Measurements from ENCODE around the gene MTCL1.

MTCL1 gene

GRCh38 chr18:8843005-8843404 lies 137.6 kb downstream of the MTCL1 start:
- no peak for DNase-seq

DNA sequence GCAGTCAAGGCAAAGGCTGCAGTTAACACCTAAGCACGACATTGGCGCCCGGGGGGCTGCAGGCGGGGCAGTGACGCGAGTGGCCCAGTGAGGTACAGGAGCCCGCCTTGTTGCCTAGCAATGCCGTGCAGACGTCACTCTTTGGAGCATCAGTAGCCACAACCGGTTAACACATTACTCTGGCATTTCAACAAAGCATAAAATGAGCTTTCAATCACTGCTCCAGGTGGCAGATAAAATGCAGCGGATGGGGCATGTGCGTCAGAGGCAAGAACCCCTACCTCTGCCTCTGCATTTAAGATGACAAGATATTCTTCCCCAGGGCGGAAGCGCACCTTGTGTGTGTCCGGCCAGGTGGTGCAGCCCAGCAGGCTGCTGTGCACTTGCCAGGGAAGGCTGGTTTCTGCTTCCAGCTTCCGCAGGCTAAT lies 139.4 kb downstream of the MTCL1 start:
- peak; percentile 50 for DNase-seq

GRCh38 chr18:8845506-8845905 lies 140.2 kb downstream of the MTCL1 start:
- no peak for DNase-seq

GRCh38 chr18:8847066-8847755 lies 141.9 kb downstream of the MTCL1 start:
- DNase-seq: no peak

- DNase-seq: no peak
These were observed 142.5 kb downstream of the MTCL1 start for GRCh38 chr18:8847900-8848299.

GRCh38 chr18:8848541-8848940 lies 143.2 kb downstream of the MTCL1 start:
- DNase-seq: no peak

- no peak for DNase-seq
These were observed 144.3 kb downstream of the MTCL1 start for GRCh38 chr18:8849696-8850095.

- DNase-seq: no peak
These were observed 146.3 kb downstream of the MTCL1 start for GRCh38 chr18:8851659-8852058.

DNA sequence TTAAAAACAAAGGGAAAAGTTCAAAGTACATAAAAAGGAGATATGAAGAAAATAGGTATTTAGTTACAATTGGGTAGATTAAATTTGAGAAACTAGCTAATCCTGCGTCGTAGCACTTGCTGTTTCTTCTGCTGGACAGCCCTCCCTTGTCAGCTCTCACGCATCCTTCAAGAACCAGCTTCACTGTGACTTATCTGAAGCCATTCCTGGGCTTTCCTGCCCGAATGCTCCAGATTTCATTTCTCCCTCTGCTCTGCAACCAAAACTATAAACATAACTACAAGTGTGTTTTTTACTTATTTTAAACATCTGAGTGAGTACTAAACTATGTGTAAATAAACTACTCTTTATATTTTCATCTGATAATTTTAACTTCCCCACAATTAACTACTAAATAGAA lies 149.2 kb downstream of the MTCL1 start:
- no peak for DNase-seq

- no peak for DNase-seq
These were observed 149.6 kb downstream of the MTCL1 start for GRCh38 chr18:8854962-8855361.

- DNase-seq: no peak
These were observed 150.9 kb downstream of the MTCL1 start for GRCh38 chr18:8856212-8856611.

DNA sequence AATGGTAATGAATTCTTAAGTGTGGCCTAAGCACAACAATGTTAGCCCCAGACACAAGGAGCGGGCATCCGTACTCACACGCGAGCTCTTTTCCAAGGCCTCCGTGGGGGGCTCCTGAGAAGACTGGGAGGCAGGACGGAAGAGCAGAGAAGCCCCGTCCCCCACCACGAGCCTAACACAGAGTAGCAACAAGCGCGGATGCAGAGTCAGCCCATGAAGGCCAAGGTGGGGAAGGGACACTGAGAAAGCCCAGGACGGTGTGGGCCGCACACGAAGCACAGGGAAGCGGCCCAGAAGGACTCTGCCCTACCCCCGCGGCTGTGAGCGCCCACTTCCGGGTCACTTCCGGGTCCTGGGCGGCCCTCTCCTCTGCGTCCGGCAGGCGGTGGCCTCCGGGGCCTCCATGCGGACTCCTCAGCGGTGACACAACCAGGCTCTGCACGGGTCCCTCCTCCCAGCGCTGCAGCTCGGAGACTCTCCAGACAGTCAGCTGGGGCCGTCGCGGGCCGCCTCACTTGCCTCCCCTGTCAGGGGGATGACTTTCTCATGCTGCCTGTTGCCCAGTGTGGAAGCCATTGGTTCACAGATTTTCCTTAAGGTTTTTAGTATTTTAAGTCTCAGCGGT lies 151.5 kb downstream of the MTCL1 start:
- no peak for DNase-seq

DNA sequence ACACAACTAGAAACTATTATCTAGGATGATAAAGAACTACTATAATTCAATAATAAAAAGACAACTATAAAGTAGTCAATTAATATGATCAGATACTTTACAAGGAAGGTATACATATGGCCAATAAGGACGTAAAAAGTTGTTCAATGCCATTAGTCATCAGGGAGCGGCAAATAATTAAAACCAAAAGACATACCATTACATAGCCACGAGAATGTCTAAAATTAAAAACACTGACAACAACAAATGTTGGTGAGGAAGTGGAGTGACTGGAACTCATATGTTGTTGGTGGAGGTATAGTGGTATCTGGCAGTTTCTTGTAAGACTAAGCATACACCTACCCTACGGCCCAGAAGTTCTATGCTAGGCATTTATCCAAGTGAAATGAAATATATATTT lies 152.4 kb downstream of the MTCL1 start:
- DNase-seq: no peak

DNA sequence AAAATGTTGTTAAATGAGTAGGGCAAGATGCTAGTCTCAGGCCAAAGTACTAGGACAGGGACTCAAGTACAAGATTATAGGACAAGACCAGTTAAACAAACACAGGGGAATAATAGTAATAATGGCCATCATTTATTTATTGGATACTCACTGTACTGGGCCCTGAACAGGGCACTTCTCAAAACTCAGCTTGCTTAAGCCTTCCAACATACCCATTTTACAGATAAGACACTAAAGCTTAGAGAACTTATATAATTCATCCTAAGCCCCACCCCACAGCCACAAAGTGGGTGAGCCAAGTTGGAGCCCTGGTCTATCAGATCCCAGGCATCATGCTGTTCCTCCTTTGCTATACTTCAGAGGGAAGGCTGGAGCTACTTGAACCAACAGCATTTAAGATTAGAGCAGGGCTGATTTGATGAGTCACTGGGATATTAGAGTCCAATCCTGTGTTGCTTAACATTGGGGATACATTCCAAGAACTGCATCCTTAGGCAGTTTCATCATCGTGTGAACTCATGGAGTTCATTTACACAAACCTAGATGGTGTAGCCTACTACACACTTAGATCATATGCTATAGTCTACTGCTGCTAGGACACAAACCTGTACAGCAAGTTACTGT lies 153.6 kb downstream of the MTCL1 start:
- DNase-seq: no peak

DNA sequence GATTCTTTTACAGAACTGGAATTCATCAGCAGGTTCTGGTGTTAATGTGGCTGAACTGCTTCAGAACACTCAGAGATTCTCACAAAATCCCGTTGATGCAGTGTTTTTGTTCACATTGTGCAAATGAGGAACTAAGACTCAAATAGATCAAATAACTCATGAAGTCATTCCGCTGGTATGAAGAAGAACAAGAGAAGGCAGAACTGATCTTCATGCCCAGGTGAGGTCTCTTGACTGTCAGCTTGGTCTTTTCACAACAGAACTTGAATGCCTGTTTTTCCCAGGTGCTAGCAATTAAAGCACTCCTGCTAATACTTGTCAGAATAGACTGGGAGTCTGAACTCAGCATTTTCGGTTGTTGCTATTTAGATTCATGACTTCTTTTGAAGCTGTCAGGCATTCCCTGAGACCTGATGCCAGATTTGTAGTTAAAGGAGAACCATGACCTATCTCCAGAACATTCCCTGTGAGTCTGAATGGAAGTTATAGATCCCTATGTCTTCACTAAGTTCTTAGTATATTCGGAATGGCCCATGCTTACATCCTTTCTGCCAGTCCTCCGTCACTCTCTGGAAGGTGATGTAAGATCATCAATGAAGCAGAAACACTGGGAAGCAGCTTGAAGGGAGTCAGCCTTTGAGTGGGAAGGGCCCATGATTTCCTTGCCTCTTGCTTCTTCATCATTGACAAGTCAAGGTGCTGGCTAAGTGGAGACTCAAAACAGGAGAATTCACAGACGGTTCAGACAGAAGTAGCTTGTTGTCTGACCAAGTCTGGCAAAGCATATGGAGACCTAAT lies 155.7 kb downstream of the MTCL1 start:
- no peak for DNase-seq

- no peak for DNase-seq
These were observed 158.1 kb downstream of the MTCL1 start for GRCh38 chr18:8863427-8863826.

GRCh38 chr18:8865934-8866333 lies 160.6 kb downstream of the MTCL1 start:
- DNase-seq: no peak

DNA sequence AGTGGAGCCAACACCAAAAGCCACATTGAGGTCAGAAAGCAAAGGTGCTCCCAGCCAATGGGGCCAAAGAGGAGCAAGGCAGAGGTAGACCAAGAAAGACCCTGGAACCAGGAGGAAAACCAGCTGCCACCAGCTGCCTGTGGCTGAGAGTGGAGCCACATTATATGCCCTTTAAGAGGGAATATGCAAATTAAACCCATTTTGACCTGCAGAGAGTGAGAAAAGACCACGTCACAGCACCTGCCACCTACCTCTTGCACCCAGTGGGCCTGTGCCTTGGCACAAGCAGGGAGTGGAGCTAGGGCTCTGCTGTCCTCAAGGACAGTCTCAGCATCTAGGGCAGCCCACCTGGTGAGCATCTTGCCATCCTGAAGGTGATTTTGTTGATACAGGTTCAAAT lies 161.3 kb downstream of the MTCL1 start:
- no peak for DNase-seq

- no peak for DNase-seq
These were observed 162.9 kb downstream of the MTCL1 start for GRCh38 chr18:8868276-8868675.

DNA sequence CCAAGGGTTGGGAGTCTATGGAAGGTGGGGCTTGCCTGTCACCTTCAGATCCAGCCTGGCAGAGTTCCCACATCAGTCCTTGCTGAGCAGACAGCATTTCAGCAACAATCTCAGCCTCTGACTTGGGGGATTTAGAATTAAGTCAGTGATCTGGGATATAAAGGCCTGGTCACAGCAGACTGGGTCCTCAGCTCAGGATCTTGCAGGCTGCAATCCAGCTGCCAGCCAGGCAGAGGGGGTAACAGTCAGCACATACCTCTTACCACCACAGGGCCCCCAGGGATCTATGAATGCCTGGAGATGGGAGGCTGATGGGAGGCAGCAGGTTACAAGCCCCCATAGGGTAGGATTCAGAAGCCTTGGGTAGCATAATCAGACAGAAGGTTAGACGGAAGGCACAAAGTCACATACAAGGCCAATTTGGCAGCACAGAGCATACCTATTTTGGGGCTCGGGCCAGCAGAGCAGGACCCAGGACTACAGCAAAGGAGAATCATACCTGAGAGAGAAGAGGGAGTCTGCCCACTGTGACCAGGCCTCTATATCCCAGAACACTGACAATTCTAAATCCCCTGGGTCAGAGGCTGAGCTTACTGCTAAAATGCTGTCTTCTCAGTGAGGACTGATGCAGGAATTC lies 163.5 kb downstream of the MTCL1 start:
- no peak for DNase-seq

DNA sequence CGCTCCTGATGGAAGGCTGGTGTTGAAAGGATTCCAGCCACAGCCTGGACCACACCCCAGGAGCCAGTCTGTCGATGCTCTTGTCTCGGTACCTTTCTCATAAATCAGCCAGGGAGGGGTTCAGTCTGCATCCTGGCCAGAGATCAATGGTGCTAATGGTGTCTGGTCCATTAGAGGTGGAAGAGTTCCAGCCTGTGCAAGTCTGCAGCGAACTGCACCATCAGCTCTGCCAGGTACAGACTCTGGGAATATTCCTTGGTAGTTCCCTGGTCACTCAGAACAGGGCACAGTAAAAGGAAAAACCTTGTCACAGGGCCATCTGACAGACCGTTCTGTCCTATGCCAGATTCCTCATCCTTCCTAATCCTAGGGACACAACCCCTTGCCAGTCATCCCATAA lies 164.3 kb downstream of the MTCL1 start:
- DNase-seq: no peak

GRCh38 chr18:8870528-8870927 lies 165.2 kb downstream of the MTCL1 start:
- DNase-seq: no peak

- DNase-seq: no peak
These were observed 166.1 kb downstream of the MTCL1 start for GRCh38 chr18:8871489-8871888.
